HG03457 (cell line): ENCODE data around the gene C16orf46.

ENCODE experiments used
- ATAC-seq: cut with Tn5 transposase; IDR thresholded peaks from one replicate; pipeline ENCODE4 v1.9.1; 2021; ENCODE audit warnings: moderate number of reproducible peaks; ENCODE audit not compliant: unreplicated experiment

Gene C16orf46

DNA sequence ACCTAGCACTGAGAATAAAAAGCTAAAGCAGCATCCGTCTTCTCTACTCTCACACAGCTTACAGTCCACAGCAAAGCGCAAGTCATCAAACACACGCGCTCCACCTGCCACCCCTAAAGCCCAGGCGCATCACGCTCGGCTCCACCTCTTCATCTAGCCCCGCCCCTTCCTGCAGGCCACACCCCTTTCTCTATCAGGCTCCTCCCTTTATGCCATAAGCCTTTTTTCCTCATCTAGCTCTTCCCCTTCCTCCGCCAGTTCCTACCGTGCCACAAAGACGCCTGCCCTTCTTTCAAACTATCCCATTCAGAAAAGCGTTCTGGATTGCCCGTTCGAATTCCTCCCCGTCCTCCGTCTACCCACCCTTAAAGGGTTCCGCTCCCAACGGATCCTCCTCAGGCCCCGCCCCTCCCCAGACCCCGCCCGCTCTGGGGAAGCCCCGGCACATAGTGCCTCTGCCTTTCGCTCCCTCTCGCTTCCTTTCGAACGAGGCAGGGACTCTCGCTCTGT, 417 bp downstream of the C16orf46 start:
- ATAC-seq: peak; percentile 72

DNA sequence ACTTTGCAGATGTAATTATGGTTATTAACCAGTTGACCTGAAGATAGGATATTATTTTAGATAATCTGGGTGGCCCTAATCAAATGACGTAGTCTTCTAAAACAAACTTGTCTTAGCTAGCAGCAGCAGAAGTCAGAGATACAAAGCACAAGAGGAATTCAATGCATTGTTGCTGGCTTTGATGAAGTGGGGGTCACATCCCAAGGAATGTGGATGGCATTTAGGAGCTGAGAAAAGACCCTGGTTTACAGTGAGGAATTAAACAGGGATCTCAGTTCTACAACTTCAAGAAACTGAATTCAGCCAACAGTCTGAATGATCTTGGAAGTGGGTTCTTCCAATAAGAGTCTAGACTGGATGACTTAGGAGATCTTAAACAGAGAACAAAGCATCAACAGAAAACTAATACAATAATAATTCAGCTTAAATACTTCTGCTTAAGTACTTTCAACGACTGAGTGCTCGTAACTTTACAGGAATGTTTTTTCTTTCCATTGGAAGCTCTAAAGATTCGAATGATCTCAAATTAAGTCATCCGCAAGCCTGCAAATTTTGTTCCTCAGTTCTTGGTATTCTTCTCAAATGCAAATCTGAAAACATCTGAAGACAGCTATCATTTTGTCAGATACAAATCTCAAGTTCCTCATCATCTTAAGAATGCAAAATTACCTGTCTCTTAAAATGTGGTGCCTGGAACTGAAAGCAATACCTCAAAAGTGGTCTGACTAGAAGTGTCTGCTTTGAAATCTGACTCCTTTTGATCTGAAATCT, 3.3 kb downstream of the C16orf46 start:
- no peak for ATAC-seq

DNA sequence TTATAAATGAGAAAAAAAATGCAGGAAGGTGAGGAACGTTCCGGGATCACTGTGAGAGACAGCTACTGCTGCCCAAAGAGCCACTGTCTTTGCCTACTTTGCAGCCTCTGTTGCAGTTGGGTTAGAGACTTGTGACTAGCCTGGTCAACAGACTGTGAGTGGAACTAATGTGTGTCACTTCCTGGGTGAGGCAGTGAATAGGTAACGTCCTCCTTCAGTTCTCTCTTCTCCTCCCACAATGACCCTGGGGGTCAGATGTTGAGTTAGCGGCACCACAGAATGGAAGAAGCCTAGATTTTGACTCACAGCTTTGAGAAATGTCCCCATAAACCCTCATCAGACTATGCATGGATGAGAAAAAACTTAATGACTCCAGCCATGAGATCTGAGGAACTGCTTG, 5.2 kb downstream of the C16orf46 start:
- ATAC-seq: no peak

DNA sequence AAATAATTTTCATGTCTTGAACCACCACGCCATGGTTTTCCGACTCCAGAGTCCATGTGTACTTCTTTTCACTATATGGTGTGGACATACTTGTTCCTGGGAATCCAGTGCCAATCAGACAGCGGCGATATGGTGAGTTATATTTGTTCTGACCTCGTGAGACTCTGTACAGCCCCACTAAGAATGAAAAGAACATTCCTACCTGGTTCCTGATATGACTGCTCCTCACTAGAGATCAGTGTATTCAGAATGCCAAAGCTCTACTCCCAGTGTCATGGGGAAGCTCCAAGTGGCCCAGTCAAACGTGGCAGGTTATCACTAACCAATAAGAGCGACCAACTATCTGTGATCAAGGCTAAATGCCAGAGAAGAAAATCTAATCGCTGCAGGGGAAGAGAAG, 6.1 kb downstream of the C16orf46 start:
- no peak for ATAC-seq

DNA sequence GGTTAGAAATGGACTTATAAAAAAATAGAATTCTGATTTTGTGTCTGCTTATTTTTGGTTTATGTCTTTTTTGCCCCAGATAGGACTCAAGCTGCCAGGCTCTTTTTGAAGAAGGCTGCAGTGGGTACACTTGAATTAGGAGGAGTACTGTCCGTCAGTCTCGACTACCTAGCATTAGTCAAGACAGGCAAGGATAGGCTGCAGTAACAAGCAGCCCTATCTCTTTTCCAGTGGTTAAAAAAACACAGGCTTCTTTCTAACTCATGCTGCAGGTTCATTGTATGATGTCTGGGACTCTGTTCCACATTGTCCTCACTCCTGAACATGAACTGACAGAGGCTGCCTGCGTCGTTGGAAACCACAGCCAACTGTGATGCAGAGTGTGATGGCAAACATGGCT, 8.0 kb downstream of the C16orf46 start:
- ATAC-seq: no peak

DNA sequence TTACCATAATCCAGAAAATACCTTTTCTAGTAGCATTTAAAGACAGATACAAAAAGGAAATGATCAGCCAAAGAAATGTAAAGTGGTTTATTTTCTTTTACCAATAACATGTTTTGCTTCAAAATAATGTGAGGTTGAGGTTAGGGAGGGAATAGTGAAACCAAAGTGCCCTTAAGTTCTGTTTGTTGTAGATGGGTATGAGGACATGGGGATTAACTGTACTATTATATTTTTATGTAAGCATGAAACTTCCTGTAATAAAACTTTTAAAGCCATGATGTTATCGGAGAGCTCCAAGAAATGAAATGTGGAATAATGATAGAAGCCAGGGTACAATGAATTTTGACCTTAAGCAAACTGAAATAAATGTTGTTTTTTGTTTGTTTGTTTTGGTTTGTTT, 9.9 kb downstream of the C16orf46 start:
- ATAC-seq: no peak

DNA sequence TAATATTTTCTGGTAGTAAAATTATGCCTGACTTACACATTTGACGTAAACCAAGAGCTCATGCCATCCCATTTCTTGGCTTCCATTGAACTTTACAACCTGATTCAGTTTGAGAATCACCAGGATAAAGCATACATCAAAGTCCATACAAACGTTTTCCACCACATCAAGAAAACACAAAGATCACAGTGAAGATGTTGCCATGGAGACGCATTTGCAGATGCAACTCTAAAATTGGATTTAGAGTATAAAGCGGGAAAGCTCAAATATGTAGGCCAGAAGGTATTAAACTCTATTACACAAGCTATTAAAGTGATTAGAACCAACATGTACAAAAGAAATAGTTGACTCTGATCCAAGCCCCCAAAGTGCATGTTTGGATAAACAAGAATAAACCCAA, 10.4 kb downstream of the C16orf46 start:
- ATAC-seq: no peak

DNA sequence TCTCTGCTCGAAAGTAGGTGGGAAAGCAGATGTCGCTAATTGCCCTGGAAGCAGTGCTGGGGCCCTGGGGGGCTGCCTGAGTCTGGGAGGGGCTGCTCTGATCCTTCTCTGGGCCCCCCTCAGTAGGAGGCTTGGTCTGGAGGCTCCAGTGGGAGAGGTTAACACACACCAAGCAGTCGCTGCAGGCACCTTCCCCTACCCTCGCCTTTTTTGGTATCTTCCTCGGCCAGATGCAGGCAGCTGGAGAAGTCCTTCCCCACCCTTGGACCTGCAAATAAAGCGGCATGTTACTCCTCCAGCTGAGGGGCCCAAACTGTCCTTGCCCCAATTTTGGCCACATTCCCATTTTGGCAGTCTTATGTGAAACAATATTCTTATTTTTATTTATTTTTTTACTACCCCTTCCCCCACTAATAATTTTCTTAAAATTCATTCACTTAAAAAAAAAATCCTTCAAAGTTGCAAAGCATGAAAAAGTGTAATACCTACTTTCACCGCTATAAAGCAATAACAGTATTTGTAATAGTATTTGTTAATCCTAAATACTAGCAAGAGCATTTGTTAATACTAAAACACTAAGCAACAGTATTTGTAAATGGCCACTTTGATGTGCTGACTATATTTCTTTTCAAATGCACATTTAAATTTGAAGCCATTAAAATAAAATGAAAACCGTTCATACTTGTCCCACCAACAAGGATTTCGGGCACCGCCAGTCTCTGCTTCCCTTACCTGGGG, 15.0 kb downstream of the C16orf46 start:
- no peak for ATAC-seq

DNA sequence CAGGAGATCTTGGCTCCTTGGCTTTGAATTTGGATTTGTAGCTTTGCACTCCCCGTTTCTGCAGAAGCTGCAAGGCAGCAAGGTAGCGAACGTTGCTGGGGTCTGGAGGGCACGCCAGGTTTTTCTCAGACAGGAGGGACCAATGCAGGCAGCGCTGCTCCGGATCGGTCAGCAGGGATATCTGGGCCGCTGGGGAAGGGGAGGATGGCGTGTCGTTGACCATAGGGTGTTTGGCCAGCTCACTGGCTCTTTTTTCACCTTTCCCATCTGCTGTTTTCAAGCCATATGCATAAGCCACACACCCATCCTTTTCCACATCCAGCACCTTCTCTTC, 15.8 kb downstream of the C16orf46 start:
- no peak for ATAC-seq

DNA sequence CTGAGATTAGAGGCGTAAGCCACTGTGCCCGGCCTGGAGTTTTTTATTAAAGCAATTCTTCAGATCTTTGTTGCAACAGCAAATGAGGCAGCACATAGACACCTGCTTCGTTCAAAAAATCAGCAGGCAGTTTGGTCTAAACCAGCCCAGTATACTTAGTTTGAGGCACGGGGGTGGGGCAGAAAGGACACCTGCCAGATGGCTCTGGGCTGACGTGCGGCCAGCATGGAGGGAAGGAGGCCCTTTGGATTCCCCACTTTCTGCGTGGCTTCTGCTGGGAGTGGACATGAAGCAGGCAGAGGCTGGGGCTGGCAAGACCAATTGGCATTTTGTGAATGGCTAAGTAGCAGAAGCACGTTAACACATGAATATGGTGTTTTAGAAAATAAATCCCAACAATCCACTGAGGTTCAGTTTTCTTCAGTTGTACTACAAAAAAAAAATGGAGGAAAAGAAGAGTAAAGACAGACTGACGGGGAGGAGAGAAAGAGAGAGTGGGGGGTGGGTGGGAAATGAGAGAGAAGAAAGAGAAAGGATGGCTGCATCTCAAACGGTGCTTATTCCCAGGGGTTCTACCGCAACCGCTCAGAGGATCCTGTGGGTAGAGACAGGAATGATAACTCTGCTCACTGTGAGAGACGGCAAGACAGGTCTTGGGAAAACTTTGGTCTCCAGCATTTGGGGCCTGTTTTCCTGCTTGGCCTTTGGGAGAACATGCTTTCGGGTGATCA, 16.3 kb downstream of the C16orf46 start:
- ATAC-seq: no peak

DNA sequence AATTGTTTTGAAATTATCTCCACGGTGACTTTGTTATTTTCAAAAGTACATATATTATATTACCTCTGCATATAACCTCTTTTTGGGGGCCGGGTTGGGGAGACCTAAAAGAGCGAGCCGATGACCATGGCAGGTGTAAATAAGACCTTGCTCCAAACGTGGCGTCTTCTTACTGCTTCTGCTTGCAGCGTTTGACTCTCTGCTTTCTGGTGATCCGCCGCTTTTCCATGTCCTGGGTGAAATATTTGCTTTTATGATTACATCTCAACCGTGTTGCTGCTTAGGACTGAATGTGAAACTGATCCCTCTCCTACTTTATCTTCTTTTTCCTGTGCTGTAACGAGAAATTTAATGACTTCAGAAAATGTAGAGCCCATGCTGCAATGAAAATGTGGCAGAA, 23.3 kb downstream of the C16orf46 start:
- no peak for ATAC-seq

DNA sequence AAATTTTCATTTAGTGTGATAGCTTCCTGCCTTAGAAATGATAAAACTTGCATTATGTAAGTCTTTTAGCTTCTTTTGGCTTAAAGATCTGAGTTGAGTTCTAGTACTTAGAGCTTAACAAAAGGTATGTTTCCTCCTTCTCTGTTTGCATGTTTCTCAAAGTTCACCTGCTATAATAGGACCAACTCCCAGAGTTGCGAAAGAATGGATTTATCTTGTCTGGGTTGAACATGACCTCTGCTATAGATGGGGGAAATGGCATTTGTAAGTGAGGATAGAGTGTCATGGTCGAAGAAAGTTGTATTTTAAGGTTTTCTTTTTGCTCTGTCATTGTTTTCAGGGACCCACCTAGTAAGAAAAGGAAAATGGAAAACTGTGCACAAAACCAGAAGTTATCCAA, 34.2 kb downstream of the C16orf46 start:
- no peak for ATAC-seq

DNA sequence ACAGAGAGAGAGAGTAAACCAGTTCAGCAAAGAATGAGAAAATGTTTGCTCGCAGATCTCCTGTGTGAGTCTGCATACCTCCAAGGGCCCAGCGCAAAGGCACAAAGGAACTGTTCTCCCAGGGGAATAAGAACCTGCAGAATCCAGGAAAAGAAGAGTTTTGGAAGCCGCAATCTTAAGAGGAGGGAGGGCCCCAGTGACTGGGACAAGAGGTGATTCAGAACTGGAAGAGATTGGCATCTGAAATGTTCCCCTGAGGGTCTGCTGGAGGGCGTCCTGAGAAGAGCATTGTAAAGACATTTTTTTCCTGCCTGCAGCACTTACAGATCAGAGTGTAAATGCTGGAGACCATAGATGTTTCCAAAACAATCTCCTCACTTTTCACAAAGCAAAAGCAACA, 35.3 kb downstream of the C16orf46 start:
- ATAC-seq: no peak

DNA sequence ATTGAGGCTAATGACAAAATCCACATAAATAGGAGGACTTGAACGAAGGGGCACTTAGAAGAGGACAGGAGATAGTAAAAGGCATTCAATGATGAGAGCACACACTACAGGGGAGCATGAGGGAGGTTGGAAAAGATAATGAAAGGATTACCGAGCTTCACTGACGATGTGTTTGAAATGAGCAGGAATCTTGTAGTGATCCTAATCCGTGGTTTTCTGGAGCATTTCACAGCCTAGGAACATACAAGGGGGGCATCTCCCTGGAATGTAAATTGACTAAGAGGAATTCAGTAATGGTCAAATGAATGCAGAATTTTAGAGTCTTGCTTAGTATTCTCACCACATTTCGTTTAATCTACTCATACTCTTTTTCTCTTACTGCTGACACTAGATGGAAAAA, 36.2 kb downstream of the C16orf46 start:
- ATAC-seq: no peak

DNA sequence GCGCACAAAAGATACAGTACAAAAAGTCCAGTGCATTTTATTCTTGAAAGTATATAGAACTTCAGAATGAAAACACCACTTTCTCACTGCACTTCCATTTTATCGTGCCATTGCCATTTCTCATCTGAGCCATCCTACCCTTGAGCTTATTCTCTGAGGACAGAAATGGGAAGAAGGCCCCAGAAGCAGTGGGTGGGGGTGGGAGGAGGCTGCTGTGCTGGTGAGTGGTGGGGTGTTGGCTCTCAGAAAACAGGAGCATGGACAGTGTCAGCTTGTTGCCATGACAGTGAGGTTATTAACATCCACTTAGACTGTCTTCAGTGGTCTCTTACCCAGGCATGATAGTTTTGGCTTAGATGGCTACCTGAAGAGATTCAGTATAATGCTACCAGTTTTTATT, 36.9 kb downstream of the C16orf46 start:
- no peak for ATAC-seq

DNA sequence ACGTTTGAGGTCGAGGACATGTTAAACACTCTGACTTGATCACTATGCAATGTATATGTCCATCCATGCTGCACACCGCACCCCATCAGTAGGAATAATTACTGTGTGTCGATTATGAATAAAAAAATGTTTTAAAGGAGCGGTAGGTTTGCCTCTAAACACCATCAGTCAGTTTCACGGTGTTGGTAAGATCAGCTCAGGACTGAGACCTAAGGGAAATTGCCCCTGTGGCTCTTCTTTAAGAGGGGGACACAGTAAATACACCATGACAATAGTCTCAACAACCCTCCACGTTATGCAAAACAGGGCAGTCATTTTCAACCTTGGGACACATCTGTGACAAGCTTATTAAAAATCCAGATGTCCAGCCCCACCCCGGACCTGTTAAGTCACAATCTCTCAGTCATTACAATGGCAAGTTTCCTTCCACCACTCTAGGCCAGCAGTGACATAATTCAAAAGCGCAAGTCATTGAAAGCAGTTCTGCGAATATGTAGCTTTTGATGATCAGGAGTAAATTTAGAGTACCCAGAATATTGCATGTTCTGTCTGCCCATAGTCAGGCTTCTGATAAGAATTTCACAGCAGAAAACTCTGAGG, 40.2 kb downstream of the C16orf46 start:
- ATAC-seq: no peak

DNA sequence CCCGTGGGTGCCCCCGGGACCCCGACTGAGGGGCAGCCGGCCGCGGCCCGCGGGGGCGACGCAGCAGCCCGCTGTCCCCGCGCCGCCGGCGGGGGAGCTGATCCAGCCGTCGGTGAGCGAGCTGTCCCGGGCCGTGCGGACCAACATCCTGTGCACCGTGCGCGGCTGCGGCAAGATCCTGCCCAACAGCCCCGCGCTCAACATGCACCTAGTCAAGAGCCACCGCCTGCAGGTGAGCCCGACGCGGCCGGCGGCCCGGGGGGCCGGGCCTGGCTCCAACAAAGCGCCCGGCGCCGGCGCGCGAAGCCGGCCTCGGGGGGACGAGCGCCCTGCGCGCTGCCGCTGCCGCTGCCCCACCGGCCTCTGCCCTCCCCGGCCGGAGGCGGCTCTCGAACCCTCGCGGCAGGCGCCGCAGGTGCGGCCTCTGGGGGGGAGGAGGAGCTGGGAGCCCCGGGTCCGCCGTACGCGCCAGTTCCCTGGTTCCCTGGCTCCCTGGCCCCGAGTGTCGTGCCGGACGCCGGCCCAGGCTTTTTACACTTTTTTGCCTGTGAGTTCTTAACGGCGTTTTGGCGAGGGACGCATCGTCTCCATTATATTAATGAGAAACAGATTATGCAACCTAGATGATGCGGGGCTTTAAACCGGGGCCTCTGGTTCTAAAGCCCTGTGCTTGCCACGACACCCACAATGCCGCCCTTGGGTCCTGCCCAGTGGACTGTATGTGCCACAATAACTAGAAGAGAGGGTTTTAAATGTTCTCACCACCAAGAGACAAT, 40.9 kb downstream of the C16orf46 start:
- ATAC-seq: peak; percentile 46

DNA sequence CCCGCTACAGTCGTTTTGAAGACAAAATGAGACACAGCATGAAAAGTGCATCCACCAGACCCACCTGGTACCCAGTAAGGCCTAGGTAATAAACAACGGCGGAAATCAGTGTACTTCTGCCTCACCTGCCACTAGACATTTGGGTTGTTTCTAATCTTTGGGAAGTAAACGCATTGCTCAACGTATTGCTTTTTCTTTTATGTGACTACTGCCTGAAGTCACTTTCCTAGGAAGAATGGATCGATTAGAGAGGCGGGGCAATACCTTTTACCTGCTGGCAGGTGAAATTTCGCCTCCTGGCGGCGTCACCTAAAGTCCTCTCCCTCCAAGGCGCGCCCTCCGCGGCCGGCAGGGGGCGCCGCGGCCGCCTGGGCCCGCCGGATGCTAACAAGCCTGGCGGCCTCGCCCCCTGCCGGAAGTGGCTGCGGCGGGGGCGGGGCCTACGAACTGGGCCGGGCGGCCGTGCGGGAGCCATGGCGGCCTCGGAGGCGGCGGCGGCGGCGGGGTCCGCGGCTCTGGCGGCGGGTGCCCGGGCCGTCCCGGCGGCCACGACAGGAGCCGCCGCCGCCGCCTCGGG, 41.6 kb downstream of the C16orf46 start, which contains the start of gene ATMIN:
TSS of gene ATMIN (plus strand) at position 445 of the 577 bp plus-strand sequence. CDS start at position 474, 29 bp downstream.
- ATAC-seq: peak; percentile 90

DNA sequence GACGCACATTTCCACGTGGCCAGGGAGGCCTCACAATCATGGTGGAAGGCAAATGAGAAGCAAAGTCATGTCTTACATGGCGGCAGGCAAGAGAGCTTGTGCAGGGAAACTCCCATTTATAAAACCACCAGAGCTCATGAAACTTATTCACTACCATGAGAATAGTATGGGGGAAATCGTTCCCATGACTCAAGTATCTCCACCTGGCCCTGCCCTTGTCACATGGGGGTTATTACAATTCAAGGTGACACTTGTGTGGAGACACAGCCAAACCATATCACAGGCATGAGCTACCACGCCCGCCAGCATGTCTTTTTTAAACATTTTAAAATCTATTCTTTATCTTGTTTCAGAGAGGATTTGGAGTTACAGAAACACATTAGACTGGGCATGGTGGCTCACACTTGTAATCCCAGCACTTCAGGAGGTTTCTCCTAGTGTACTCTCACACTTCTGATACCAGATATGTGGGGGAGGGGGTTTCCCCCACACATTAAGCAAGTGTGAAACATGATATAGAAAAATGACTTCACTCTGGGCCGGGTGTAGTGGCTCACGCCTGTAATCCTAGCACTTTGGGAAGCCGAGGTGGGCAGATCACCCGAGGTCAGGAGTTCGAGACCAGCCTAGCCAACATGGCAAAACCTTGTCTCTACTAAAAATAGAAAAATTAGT, 47.0 kb downstream of the C16orf46 start:
- ATAC-seq: no peak

DNA sequence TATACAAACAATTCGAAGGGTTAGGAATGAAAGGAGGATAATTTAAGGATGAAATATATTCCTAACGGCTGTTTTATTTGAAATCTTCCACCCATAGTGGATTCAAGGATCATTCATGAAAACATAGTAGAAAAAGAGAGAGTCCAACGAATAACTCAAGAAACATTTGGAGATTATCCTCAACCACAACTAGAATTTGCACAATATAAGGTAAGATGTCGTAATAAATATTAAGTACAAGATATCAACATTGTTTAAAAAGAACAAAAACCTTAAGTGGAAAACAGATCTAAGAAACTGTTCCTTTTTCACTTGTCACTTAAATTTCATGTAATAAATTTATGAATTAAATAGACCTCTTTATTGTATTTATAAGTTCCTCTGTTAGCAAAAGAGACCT, 50.6 kb downstream of the C16orf46 start:
- no peak for ATAC-seq
